Astrocyte (in vitro differentiated cells and primary cell): ENCODE data around the gene CPA5.

Experiments used
- EZH2 ChIP-seq: IDR thresholded peaks from 2 replicates; pipeline ENCODE4 v1.6.1; 2012; ENCODE audit warnings: mild to moderate bottlenecking, low read length, inconsistent platforms; ENCODE audit not compliant: insufficient read depth
- TF ChIP-seq, protein P1 (sequence below): IDR thresholded peaks from 2 replicates; pipeline ENCODE4 v1.5.1; 2011; ENCODE audit warnings: low read depth, mild to moderate bottlenecking, inconsistent platforms, low read length, moderate library complexity; ENCODE audit not compliant: insufficient read depth

DNA sequence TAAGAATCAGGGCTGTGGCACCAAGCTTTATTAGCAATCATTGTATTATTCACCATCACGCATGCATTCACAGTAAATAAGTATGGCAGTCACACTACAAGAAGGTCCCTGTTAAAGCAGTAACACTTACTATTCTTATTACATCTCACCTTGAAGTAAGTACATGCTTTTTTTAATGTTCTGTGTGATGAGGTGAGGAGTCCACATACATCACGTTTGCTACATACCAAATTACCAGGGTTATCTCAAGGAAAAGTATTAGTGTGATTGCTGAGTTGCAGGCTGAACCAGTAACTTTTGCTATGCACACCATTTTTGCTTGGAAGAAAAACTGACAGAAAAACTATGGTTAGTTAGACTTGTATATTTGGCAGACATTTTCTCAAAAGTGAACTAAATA lies 60.4 kb downstream of the CPA5 start:
- TF ChIP-seq, protein P1, sequence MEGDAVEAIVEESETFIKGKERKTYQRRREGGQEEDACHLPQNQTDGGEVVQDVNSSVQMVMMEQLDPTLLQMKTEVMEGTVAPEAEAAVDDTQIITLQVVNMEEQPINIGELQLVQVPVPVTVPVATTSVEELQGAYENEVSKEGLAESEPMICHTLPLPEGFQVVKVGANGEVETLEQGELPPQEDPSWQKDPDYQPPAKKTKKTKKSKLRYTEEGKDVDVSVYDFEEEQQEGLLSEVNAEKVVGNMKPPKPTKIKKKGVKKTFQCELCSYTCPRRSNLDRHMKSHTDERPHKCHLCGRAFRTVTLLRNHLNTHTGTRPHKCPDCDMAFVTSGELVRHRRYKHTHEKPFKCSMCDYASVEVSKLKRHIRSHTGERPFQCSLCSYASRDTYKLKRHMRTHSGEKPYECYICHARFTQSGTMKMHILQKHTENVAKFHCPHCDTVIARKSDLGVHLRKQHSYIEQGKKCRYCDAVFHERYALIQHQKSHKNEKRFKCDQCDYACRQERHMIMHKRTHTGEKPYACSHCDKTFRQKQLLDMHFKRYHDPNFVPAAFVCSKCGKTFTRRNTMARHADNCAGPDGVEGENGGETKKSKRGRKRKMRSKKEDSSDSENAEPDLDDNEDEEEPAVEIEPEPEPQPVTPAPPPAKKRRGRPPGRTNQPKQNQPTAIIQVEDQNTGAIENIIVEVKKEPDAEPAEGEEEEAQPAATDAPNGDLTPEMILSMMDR = no peak
- no peak for TF ChIP-seq EZH2
